Brain microvascular endothelial cell (primary cell): ENCODE measurements around the gene INVS.

Source experiments
- DNase-seq: peaks from one replicate; pipeline ENCODE4 v3.0.0-alpha.2; 2020
- H3K27ac ChIP-seq: fragments of 250-450 bp; sonication (Bioruptor Pico); 2 replicates; pipeline ENCODE4 v1.5.1; 2020; ENCODE audit warnings: mild to moderate bottlenecking, moderate library complexity
- H3K27me3 ChIP-seq: fragments of 250-450 bp; sonication (Bioruptor Pico); replicated peaks from 2 replicates; pipeline ENCODE4 v1.5.1; 2020; ENCODE audit warnings: mild to moderate bottlenecking
- H3K36me3 ChIP-seq: fragments of 250-450 bp; sonication (Bioruptor Pico); replicated peaks from 2 replicates; pipeline ENCODE4 v1.5.1; 2020; ENCODE audit warnings: mild to moderate bottlenecking
- H3K4me3 ChIP-seq: 2 replicates; pipeline ENCODE4 v1.5.1; 2011; ENCODE audit warnings: low read depth, mild to moderate bottlenecking, control low read depth, low read length, moderate library complexity
- CTCF ChIP-seq: IDR thresholded peaks from 2 replicates; pipeline ENCODE4 v1.5.1; 2011; ENCODE audit warnings: low read depth, mild to moderate bottlenecking, moderate library complexity, low read length, control low read depth, inconsistent platforms; ENCODE audit errors: missing control alignments
- in situ Hi-C: cut with HindIII; loops from 2 replicates; pipeline ENCODE4 v1.10.0; 2017; ENCODE audit warnings: low sequenced_read_pairs, low pct_ligation_motif_present

The INVS gene

GRCh38 chr9:100281676-100282387, 182.8 kb downstream of the INVS start:
- in situ Hi-C loops = no loop called here
- no peak for DNase-seq
- peaks cover 11% of the 10 kb centered on the region for H3K36me3 ChIP-seq
- H3K27me3 ChIP-seq = no peaks in the 10 kb centered on the region
- no peak overlapping the region for H3K27ac ChIP-seq
- TF ChIP-seq CTCF = no peak
- no peak overlapping the region for H3K4me3 ChIP-seq

GRCh38 chr9:100282388-100282719, 183.3 kb downstream of the INVS start:
- Histone ChIP-seq H3K27ac (no peak overlapping the region), H3K27me3 (no peaks in the 10 kb centered on the region), H3K36me3 (peaks cover 11% of the 10 kb centered on the region), H3K4me3 (no peak overlapping the region)
- no peak for TF ChIP-seq CTCF
- no peak for DNase-seq
- in situ Hi-C loops = no loop called here

DNA sequence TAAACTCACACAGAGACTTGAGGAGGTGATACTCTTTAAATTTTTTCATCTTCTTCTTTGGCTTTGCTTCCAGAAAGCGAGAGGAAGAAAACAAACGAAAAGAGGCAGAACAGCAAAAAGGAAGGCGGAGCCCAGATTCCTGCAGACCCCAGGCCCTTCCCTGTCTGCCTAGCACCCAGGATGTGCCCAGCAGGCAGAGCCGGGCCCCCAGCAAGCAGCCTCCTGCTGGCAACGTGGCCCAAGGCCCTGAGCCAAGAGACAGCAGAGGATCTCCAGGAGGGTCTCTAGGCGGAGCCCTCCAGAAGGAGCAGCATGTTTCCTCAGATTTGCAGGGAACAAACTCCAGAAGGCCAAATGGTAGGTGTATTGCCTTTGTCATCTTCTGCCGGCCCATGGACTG, 185.2 kb downstream of the INVS start:
- no peak overlapping the region for H3K27ac ChIP-seq
- in situ Hi-C loops = no loop called here
- DNase-seq = no peak
- no peak for TF ChIP-seq CTCF
- H3K4me3 ChIP-seq = no peak overlapping the region
- peaks cover 13% of the 10 kb centered on the region for H3K36me3 ChIP-seq
- H3K27me3 ChIP-seq = no peaks in the 10 kb centered on the region

GRCh38 chr9:100285080-100285479, 186.0 kb downstream of the INVS start:
- Histone ChIP-seq H3K27ac (no peak overlapping the region), H3K36me3 (peaks cover 13% of the 10 kb centered on the region), H3K27me3 (no peaks in the 10 kb centered on the region), H3K4me3 (no peak overlapping the region)
- DNase-seq = no peak
- in situ Hi-C loops = no loop called here
- TF ChIP-seq CTCF = no peak

DNA sequence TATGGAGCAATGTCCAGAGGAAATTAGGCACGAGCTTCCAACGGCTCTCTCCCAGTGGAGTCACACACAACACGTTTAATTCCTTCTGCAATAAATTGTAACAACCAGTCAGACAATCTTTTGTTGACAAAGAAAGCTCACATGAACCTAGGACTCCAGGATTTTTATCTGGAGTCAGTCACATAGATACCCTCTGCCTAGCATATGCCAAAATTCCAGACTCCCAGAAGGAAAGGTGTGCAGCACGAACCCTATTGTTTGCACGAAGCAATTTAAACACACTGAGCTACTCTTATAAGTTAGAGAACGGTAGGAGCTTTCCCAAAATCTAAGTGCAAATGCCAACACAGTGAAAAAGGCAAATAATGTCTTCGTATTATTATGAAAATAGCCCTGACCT, 186.6 kb downstream of the INVS start:
- no peak for DNase-seq
- no peak overlapping the region for H3K4me3 ChIP-seq
- TF ChIP-seq CTCF = no peak
- no peak overlapping the region for H3K27ac ChIP-seq
- in situ Hi-C loops = no loop called here
- peaks cover 13% of the 10 kb centered on the region for H3K36me3 ChIP-seq
- H3K27me3 ChIP-seq = no peaks in the 10 kb centered on the region

DNA sequence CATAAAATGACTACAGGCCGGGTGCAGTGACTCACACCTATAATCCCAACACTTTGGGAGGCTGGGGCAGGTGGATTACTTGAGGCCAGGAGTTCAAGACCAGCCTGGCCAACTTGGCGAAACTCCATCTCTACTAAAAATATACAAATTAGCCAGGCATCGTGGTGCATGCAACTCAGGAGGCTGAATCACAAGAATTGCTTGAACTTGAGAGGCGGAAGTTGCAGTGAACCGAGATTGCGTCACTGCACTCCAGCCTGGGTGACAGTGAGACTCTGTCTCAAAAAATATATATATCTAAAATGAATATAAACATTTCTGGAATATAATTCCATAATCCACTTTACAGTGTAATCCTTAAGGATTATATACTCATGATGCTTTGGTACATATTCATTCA, 187.2 kb downstream of the INVS start:
- Histone ChIP-seq H3K4me3 (no peak overlapping the region), H3K36me3 (peaks cover 15% of the 10 kb centered on the region), H3K27me3 (no peaks in the 10 kb centered on the region), H3K27ac (no peak overlapping the region)
- no peak for DNase-seq
- TF ChIP-seq CTCF = no peak
- in situ Hi-C loops = no loop called here
